Stomach (tissue), 4 donors: ENCODE data around the gene HTR3D.

ENCODE experiments used
- POLR2AphosphoS5 ChIP-seq, 3 donors: sonication (generic); formaldehyde crosslinking; IDR thresholded peaks; one replicate each; pipeline ENCODE4 v1.6.1; 2016; ENCODE audit warnings: antibody characterized with exemption in 3 of 3
- TF ChIP-seq, protein P1 (sequence below), 7 experiments: fragments of 450-650 bp in 4 of 7; fragments of 200-600 bp in 3 of 7; sonication (generic) in 3 of 7; IDR thresholded peaks; one replicate each; pipeline ENCODE4 v1.5.1; 2016 to 2019; ENCODE audit warnings: antibody characterized with exemption in 7 of 7, control low read depth in 2 of 7, mild to moderate bottlenecking in 1 of 7

DNA sequence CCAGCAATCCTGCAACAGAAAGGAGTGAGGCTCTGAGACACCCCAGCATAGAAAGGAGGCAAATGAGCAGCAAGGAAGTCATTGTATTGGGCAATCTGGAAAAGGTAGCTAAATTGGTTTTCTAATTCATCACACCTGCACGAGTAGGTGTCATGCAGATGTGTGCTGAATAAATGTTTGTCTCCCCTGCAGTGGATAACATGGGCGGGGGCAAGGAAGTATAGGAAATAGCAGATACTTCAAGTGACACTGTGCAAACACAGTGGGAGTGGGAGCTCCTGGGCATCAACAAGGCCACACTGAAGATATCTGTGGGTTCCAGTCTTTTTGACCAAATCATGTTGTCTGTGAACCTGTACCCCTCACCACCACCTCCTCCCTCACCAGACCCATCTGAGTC lies 50.9 kb downstream of the HTR3D start:
- TF ChIP-seq POLR2AphosphoS5 (IDR thresholded peaks at IDR 0.05): no peak
- TF ChIP-seq, protein P1, sequence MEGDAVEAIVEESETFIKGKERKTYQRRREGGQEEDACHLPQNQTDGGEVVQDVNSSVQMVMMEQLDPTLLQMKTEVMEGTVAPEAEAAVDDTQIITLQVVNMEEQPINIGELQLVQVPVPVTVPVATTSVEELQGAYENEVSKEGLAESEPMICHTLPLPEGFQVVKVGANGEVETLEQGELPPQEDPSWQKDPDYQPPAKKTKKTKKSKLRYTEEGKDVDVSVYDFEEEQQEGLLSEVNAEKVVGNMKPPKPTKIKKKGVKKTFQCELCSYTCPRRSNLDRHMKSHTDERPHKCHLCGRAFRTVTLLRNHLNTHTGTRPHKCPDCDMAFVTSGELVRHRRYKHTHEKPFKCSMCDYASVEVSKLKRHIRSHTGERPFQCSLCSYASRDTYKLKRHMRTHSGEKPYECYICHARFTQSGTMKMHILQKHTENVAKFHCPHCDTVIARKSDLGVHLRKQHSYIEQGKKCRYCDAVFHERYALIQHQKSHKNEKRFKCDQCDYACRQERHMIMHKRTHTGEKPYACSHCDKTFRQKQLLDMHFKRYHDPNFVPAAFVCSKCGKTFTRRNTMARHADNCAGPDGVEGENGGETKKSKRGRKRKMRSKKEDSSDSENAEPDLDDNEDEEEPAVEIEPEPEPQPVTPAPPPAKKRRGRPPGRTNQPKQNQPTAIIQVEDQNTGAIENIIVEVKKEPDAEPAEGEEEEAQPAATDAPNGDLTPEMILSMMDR (IDR thresholded peaks at IDR 0.05): no peak
